HG02798 (cell line): ENCODE results near the gene THADA.
"Not testable (repeated sequence)": the region's sequence is repeated elsewhere in the genome, so short reads cannot be mapped to it uniquely, and the experiment has no call there.

Experiments
- ATAC-seq: cut with Tn5 transposase; IDR thresholded peaks from one replicate; pipeline ENCODE4 v1.9.1; 2021; ENCODE audit warnings: mild to moderate bottlenecking; ENCODE audit not compliant: unreplicated experiment, poor library complexity

The THADA gene

DNA sequence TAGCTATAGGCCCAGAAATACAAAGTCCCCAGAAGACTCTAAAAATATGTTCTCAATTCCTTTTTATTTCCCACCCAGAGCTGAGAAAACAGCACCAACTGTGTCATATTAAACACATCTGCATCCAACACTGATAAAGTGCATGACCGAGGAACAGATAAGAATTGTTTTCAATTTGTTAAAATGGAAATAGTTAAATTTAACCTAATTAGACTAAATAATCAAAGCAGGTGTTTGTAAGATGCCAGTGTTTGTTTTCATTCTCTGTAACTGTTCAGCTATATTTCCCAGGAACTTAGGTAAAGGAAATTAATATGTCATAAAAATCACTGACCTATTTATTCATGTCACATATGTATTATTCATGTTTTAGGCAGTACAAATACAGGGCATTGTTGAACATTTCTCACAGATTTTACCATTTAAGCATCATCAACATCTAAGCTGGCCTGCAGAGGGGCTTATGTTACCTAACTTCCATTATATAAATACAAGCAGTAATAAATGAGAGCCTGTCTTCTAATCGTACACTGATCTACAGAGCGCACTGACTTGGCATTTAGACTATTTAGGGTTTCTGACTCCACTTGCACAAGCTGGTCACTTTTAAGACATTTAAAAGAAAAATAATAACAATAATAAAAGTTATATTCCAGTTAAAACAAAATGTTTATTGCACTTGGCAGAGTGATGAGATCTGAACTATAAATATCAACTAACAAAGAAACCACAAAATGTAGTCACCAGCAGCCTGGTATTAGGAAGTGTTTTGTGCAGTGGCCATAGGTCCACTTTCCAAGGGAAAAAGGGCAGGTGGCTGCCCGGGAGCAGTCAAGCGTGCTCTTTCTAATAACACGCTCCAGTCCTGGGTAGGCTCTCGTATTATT, 282.8 kb downstream of the THADA start:
- ATAC-seq: no peak

DNA sequence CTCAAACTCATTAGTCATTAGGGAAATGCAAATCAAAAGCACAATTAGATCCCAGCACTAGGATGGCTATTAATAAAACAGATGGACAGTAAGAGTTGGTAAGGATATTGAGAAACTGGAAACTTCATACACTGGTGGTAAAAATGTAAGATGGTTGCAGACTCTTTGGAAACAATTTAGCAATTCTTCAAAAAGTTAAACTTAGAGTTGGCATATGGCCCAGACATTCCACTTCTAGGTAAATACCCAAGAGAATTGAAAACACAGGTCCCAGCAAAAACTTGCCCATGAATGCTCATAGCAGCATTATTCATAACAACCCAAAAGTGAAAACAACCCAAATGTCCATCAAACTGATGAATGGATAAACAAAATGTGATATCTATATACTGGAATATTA, 284.6 kb downstream of the THADA start:
- no peak for ATAC-seq

DNA sequence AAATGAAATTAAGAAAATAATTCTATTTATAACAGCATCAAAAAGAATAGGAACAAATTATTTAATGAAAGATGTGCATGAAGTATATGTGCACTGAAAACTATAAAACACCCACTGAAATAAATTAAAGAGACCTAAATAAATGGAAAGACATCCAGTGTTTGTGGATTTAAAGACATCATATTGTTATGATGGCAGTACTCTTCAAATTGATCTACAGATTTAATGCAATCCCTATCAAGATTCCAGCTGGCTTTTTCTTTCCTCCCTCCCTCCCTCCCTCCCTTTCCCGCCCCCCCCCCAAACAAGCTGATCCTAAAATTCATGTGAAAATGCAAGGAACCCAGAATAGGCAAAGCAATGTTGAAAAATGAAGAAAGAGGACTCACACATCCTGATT, 285.9 kb downstream of the THADA start:
- ATAC-seq: no peak

DNA sequence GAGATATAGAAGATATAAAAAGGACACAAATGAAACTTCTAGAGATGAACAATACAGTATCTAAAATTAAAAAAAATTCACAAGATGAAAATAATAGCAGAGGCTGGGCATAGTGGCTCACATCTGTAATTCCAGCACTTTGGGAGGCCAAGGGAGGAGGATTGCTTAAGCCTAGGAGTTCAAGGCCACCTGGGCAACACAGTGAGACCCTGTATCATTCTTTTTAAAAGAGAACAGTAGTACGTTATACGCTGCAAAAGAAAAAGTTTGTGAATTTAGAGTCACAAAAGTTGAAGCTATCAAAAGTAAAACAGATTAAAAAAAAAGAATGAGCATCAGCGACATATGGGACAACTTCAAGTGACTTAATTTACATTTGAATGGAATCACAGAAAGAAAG, 287.9 kb downstream of the THADA start:
- ATAC-seq: no peak

DNA sequence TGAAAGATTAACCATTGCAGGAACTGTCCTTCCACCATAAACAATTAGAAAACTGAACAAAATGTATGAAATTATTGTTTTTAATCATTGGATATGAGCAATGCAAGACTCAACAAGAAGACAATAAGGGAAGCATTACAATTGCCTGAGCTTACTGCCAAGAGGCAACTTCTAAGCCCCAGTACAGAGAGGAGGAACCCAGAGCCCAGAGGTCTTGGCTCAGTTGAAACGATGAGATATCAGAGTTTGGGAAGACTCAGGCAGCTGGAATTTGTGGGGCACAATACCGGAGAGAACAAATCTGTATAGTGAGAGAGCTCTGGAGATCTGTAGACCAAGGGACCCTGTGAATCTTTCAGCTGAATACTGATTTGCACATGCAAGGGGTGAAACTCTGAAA, 288.8 kb downstream of the THADA start:
- ATAC-seq: no peak

DNA sequence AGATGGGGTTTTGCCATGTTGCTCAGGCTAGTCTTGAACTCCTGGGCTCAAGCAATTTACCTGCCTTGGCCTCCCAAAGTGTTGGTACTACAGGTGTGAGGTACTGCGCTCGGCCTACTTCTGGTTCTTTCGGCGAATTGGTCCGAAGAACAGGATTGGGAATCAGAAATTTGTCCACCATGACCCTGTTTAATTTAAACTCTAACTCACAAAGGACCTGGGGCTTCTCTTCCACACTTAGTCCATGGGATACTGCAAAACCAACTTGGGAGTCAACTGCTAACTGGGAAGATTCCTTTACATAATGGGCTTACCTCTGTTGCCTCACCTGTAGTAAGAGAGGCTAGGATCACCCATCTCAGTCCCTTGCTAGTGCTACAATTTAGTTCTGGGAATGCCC, 289.6 kb downstream of the THADA start:
- no peak for ATAC-seq

DNA sequence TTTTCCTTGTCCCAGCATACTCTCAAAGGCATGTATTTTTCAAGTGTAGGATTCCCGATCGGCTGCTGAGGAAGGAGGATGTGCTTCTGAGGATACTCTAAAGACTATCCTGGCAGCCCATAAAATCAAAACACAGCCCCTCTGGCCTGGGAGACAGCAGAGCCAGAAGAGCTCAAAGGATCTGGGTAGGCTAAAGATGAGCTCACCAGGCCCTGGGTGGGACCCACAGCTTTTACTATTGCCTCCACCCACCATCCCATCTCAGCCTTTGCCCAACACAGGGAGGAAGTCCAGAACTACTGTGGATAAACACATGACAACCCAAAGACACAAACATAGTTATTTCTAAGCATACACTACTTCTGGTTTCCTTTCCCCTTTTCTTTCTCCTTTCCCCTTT, 290.3 kb downstream of the THADA start:
- no peak for ATAC-seq

DNA sequence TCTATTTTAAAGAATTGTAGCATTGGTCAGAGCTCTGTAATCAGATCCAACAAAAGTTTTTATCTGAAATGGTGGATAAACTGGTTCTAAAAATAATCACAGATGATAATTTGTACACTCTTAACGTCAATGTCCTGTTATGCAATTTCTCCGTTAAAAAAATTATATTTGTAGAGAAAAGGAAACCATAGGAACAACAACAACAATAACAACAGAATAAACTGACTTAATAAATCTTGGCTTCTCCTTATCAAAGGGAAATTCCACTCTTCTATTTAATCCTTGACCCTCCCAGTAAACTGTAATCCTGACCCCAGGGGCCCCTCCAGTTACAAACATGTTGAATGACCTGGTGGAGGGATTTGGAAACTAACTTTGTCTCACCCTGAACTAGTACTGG, 290.8 kb downstream of the THADA start:
- no peak for ATAC-seq

DNA sequence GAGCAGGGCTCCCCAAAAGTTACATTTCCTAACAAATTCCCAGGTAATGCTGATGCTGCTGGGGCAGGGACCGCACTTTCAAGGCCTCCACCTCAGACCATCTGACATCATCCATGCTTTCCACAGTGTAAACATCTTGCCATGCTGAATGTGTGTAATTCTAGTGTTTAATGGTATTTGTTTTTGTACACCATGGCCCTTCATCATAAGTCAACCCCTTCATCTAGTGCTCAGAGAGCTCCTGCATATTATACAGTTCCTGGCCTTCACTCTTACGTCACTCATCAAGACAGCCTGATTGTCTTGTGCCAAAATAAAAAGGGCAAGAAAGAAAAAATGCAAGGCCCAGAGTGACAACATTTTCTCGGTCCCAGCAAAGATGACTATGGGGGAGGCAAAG, 291.9 kb downstream of the THADA start:
- no peak for ATAC-seq

DNA sequence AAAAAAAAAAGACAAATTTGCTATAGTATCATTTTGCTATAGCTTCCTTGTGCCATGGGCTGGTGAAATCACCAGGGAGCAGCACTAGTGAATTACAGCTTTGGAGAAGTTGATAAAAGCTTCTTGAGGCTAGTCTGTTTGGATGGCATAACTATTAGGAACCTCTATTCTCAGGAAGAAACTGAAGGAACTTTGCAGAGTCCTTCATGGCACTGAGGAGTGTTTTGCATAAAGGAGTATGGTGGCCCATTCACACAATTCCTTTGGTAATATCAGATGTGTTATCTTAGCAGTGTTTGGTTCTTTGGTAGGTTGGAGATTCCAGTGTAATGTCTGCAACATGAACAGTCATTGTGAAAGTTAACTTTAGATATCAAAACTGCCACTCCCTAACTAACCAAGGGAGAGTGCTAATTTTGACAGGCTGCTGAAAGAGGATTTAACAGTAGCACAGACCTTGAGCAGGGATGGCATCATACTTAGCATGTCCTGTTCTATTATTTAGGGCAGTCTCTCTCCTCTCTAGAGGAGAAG, 292.8 kb downstream of the THADA start:
- no peak for ATAC-seq

DNA sequence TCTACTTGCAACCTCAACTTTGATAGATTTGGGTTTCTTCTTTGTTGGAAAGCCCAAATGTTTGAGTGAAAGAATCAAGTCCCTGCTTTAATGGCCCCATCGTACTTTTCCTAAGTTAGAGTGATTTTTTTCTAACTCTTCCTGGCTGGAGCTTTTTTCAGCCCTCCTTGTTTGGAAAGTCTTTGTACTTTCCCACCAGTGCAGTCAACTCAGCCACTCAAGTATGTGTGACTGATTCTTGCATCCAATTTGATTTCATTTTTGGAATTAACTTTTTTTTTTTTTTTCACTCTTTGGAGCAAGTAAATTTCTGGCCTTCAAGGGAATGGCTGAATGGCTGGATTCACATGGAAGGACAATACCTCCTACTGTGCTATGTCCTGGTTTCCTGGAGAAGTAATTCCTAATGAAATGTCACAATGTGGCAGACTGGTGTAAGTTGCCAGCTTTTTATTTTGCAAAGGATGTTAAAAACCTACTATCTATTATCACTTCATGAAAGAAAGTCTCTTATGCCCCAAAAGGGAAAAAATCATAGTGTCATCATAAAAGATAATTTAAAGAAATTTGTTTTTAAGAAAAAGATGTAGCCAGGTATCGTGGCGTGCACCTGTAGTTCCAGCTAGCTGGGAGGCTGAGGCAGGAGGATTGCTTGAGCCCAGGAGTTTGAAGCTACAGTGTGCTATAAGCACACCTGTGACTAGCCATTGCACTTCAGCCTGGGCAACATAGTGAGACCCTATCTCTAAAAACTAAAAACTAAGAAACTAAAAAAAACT, 293.5 kb downstream of the THADA start:
- ATAC-seq: no peak

DNA sequence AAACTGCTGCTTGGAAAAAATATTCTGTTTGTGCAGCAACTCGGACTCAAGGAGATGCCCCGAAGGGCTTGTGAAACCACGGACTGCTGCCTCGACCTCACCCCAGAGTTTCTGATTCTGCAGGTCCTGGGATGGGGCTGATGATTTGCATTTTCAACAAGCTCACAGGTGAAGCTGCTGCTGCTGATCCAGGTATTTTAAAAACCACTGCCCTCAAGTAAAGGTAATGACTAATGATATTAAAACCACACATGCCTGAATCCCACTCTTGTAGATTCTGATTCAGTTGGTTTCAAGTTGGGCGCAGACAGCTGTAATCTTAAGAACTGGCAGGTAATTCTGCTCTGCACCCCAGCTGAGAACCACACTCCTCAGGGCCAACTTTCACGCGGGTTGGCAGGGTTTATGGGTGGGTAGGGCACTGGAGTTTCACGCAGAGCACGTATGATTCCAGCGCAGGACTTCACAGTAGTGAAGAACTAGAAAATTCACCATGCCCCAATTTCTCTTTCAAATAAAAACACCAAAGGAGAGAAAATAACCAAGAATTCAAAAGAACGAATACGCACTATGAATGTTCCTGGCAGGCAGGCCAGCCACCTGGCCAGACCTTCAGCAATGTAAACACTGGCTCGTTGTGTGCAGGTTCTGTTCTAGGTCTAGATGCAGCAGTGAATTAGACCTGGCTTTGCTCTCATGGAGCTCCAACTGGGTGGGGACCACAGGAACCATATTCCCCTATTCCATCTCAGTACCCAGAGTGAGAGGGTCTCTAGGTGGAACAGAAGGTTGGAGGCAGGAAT, 294.9 kb downstream of the THADA start:
- ATAC-seq: no peak

DNA sequence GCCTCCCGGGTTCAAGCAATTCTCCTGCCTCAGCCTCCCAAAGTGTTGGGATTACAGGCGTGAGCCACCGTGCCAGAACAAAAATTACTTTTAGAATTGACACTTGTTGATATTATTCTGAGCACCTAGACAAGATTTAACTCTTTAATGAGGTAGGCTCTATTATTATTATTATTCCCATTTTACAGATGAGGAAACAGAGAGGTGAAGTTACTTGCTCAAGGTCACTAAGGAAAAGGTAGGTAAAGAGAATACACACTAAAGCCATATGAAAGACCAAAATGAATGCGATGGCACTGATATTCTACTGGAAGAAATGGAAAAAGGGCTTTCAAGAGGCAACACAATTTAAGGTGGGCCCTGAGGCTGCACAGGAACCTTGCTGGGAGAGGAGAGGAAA, 295.6 kb downstream of the THADA start:
- no peak for ATAC-seq

DNA sequence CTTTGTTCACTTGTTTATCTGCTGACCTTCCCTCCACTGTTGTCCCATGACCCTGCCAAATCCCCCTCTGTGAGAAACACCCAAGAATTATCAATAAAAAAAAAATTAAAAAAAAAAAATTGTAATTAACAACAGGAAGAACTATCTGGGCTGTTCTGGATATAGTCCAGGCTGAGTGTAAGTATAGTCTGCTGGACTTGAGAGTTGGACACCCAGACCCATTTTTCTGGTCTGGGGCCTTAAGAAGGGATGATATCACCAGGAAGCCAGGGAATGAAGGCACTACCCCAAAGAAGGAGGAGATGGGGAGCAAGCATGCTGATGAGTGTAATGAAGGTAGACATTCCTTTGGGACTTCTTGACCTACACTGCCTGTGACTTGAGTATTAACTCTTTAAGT, 297.3 kb downstream of the THADA start:
- ATAC-seq: no peak

DNA sequence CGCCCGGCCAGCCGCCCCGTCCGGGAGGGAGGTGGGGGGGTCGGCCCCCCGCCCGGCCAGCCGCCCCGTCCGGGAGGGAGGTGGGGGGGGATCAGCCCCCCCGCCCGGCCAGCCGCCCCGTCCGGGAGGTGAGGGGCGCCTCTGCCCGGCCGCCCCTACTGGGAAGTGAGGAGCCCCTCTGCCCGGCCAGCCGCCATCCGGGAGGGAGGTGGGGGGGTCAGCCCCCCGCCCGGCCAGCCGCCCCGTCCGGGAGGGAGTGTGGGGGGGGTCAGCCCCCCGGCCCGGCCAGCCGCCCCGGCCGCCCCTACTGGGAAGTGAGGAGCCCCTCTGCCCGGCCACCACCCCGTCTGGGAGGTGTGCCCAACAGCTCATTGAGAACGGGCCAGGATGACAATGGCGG, 298.1 kb downstream of the THADA start:
- not testable (repeated sequence) for ATAC-seq

DNA sequence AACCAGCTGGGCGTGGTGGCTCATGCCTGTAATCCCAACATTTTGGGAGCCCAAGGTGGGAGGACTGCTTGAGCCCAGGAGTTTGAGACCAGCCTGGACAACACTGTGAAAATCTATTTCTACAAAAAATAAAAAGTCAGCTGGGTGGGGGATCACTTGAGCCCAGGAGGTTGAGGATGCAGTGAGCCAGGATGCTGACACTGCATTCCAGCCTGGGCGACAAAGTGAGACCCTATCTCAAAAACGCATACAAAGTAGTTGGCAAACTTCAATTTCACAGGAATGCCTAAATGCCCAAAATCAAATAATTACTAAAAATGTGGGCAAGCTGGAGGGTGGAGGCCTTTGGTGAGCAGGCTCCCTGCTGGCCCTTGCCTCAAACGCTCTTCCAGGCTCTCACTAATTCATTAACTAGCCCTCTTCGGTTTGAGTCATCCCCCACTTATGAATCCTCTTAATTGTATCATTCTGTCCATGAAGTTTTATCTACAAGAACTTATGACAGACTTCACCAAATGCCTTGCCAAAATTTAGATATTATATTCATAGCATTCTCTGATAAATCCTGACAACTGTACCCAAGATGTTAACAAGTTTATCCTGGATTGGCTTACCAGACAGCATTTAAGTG, 300.8 kb downstream of the THADA start:
- ATAC-seq: no peak

DNA sequence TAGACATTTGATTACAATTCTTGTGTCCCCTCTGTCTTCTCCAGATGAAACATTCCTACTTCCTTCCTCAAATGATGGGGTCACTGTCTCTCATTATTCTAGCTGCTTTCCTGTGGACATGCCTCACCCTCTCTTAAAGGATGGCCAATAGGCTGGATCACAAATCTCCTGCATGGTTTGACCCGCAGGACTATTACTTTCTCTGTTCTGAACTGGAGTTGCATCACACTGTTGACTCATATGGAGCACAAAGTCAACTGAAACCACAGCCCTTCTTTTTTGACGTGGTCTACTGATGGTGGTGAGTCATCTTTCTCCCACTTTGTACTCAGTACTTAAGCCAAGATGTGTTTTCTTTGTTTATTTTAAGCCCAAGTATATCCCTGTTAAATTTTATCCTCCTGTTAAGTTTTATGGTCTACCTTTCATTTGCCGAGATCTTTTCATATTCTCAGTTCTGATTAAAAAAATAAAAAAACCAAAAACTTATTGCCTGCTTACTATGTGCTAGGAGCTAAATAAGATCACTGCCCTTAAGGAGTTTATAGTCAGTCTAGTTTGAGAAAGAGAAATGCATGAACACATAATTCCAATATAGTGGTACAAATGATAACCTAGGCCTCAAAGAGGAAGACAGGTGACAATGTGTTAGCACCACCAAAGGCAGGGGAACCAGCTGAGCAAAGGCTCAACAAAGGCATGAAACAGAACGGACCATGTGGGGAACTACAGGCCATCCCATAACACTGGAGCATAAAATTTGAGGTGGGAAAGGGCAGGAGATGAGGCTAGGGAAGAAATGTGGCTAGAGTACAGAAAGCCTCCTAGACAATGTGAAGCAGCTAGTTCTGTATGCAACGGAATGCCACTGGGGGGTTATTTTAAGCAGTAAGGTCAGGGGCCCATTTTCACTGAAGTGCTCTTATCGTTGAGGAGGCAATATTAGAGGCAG, 301.8 kb downstream of the THADA start:
- peak; percentile 99 for ATAC-seq

DNA sequence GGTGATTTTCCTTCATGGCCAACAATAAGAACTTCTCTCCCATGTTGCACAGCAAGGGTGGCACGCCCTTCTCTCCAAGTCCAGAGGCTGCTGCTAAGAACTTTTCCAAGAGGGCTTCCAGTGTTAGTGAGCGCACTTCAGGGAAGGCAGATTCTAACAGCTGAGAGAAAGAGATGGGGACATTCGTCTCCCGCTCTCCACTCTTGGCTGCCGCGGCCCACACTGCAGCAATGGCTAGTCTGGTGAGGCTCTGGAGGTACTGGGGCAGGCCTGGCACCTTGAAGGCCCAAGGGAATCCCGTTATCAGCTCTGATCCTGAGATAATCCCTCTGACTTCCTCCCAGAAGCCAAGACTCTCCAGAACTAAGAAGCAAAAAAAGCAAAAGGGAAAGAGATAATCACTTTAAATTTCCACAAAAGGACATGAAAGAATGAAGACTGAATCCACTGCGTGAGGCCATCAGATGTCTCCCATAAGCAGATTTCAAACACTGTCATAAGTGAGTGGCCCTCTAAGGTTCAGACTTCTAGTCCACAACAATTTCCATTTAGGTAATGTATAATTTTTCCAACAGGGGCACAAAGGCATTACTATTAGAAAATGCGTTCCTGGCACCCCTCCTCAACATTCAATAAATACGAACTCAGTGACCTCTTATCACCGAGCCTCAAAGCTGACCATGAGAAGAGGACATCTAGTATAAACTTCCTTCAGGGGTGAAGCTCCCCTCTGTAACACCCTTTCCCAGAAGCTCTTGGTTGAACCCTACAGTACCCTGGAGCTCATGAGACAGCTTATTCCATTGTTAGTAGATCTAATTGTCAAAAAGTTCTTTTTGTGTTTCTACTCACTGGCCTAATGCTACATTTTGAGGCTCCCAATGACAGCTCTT, 302.7 kb downstream of the THADA start:
- ATAC-seq: no peak
